ENCODE results near the gene TCF7L2.

The TCF7L2 gene

GRCh38 chr10:113071446-113071845 is 121.4 kb downstream of the TCF7L2 start:
- no peaks in the 10 kb centered on the region for H3K9me2 ChIP-seq (replicated peaks; ENCODE audit: insufficient read depth, low read length)
- no peak overlapping the region for H3K4me3 ChIP-seq (ENCODE audit: insufficient read depth, low read length, poor library complexity, severe bottlenecking)
- no peak overlapping the region for H2AFZ ChIP-seq (ENCODE audit: low read depth, low read length, severe bottlenecking)
- no peaks in the 10 kb centered on the region for H3K27me3 ChIP-seq (ENCODE audit: low read length)
- H3K27ac ChIP-seq (ENCODE audit: low read depth, low read length), result no peak overlapping the region
- TF ChIP-seq CTCF (IDR thresholded peaks at IDR 0.05; ENCODE audit: insufficient read depth, low read length, poor library complexity, severe bottlenecking) (no peak), EZH2phosphoT487 (conservative IDR thresholded peaks at IDR 0.05; ENCODE audit: low read length) (no peak)
- H3K36me3 ChIP-seq (ENCODE audit: low read length), result no peaks in the 10 kb centered on the region
- H3K9me3 ChIP-seq (ENCODE audit: insufficient read depth, low read length), result no peaks in the 10 kb centered on the region
- H3F3A ChIP-seq (ENCODE audit: insufficient read depth), result no peaks in the 10 kb centered on the region
- H3K9ac ChIP-seq (ENCODE audit: low read length), result no peak overlapping the region
- H3K79me2 ChIP-seq (ENCODE audit: insufficient read depth, low read length), result no peaks in the 10 kb centered on the region
- H4K20me1 ChIP-seq (ENCODE audit: low read depth, low read length), result no peaks in the 10 kb centered on the region
- no peak overlapping the region for H3K4me2 ChIP-seq (ENCODE audit: low read depth, low read length, poor library complexity, severe bottlenecking)

GRCh38 chr10:113073549-113074189 is 123.6 kb downstream of the TCF7L2 start:
- no peak overlapping the region for H2AFZ ChIP-seq (ENCODE audit: low read depth, low read length, severe bottlenecking)
- H3K9me2 ChIP-seq (replicated peaks; ENCODE audit: insufficient read depth, low read length), result no peaks in the 10 kb centered on the region
- no peaks in the 10 kb centered on the region for H3K9me3 ChIP-seq (ENCODE audit: insufficient read depth, low read length)
- H3F3A ChIP-seq (ENCODE audit: insufficient read depth), result no peaks in the 10 kb centered on the region
- no peaks in the 10 kb centered on the region for H3K36me3 ChIP-seq (ENCODE audit: low read length)
- no peak for TF ChIP-seq EZH2phosphoT487 (conservative IDR thresholded peaks at IDR 0.05; ENCODE audit: low read length)
- no peak for TF ChIP-seq CTCF (IDR thresholded peaks at IDR 0.05; ENCODE audit: insufficient read depth, low read length, poor library complexity, severe bottlenecking)
- no peaks in the 10 kb centered on the region for H3K79me2 ChIP-seq (ENCODE audit: insufficient read depth, low read length)
- no peaks in the 10 kb centered on the region for H4K20me1 ChIP-seq (ENCODE audit: low read depth, low read length)
- H3K4me3 ChIP-seq (ENCODE audit: insufficient read depth, low read length, poor library complexity, severe bottlenecking), result no peak overlapping the region
- no peak overlapping the region for H3K4me2 ChIP-seq (ENCODE audit: low read depth, low read length, poor library complexity, severe bottlenecking)
- no peak overlapping the region for H3K27ac ChIP-seq (ENCODE audit: low read depth, low read length)
- H3K27me3 ChIP-seq (ENCODE audit: low read length), result no peaks in the 10 kb centered on the region
- H3K9ac ChIP-seq (ENCODE audit: low read length), result no peak overlapping the region

- H3K79me2 ChIP-seq (ENCODE audit: insufficient read depth, low read length), result no peaks in the 10 kb centered on the region
- H2AFZ ChIP-seq (ENCODE audit: low read depth, low read length, severe bottlenecking), result no peak overlapping the region
- H3F3A ChIP-seq (ENCODE audit: insufficient read depth), result no peaks in the 10 kb centered on the region
- TF ChIP-seq EZH2phosphoT487 (conservative IDR thresholded peaks at IDR 0.05; ENCODE audit: low read length), result no peak
- TF ChIP-seq CTCF (IDR thresholded peaks at IDR 0.05; ENCODE audit: insufficient read depth, low read length, poor library complexity, severe bottlenecking), result no peak
- H3K4me3 ChIP-seq (ENCODE audit: insufficient read depth, low read length, poor library complexity, severe bottlenecking), result no peak overlapping the region
- H3K27me3 ChIP-seq (ENCODE audit: low read length), result no peaks in the 10 kb centered on the region
- no peaks in the 10 kb centered on the region for H3K9me3 ChIP-seq (ENCODE audit: insufficient read depth, low read length)
- no peaks in the 10 kb centered on the region for H4K20me1 ChIP-seq (ENCODE audit: low read depth, low read length)
- no peaks in the 10 kb centered on the region for H3K36me3 ChIP-seq (ENCODE audit: low read length)
- no peak overlapping the region for H3K4me2 ChIP-seq (ENCODE audit: low read depth, low read length, poor library complexity, severe bottlenecking)
- H3K27ac ChIP-seq (ENCODE audit: low read depth, low read length), result no peak overlapping the region
- H3K9me2 ChIP-seq (replicated peaks; ENCODE audit: insufficient read depth, low read length), result no peaks in the 10 kb centered on the region
- H3K9ac ChIP-seq (ENCODE audit: low read length), result no peak overlapping the region
Observed at GRCh38 chr10:113076949-113077348, 126.9 kb downstream of the TCF7L2 start.

All from SU-DHL-6 (cell line).